Heart left ventricle (tissue), 16 donors: ENCODE measurements around the gene PPA2. TPM values are rescaled to one million over a fixed set of nuclear protein-coding genes. Genes with fewer than 3 reads are reported as not detected.
"Not testable (repeated sequence)": the region's sequence is repeated elsewhere in the genome, so short reads cannot be mapped to it uniquely, and the experiment has no call there.

Source experiments
- ATAC-seq, 4 donors: fragments of 200-7000 bp; cut with Tn5 transposase; one replicate each; pipeline ENCODE4 v1.9.1; 2020 to 2022; ENCODE audit warnings: moderate library complexity in 4 of 4, mild to moderate bottlenecking in 3 of 4, moderate number of reproducible peaks in 1 of 4
- DNase-seq, 5 donors: peaks; one replicate each; pipeline ENCODE4 v3.0.0-alpha.2; 2020
- H3K27ac ChIP-seq, 12 donors: fragments of 200-600 bp; sonication (generic) in 4 of 12; one replicate each; pipeline versions ENCODE4 v1.5.0 to v1.8.0; 2016 to 2022; ENCODE audit warnings: mild to moderate bottlenecking in 2 of 12
- H3K27me3 ChIP-seq, 9 donors: fragments of 200-600 bp; sonication (generic) in 2 of 9; one replicate each; pipeline versions ENCODE4 v1.5.1 to v1.8.0; 2016 to 2022; ENCODE audit warnings: mild to moderate bottlenecking in 3 of 9
- H3K36me3 ChIP-seq, 9 donors: fragments of 200-600 bp; sonication (generic) in 2 of 9; one replicate each; pipeline versions ENCODE4 v1.5.0 to v1.8.0; 2018 to 2022; ENCODE audit warnings: mild to moderate bottlenecking in 2 of 9
- H3K4me1 ChIP-seq, 12 donors: fragments of 200-600 bp; sonication (generic) in 4 of 12; one replicate each; pipeline versions ENCODE4 v1.5.0 to v1.8.0; 2016 to 2022; ENCODE audit warnings: mild to moderate bottlenecking in 3 of 12
- H3K4me3 ChIP-seq, 12 donors: fragments of 200-600 bp; sonication (generic) in 4 of 12; one replicate each; pipeline versions ENCODE4 v1.5.0 to v1.8.0; 2017 to 2022; ENCODE audit warnings: mild to moderate bottlenecking in 9 of 12, moderate library complexity in 4 of 12
- H3K9me3 ChIP-seq, 12 donors: fragments of 200-600 bp; sonication (generic) in 4 of 12; one replicate each; pipeline versions ENCODE4 v1.5.0 to v1.8.0; 2016 to 2022; ENCODE audit warnings: mild to moderate bottlenecking in 1 of 12
- POLR2A ChIP-seq, 2 donors: fragments of 450-650 bp; IDR thresholded peaks; one replicate each; pipeline ENCODE4 v1.6.1; 2017; ENCODE audit warnings: antibody characterized with exemption in 2 of 2, mild to moderate bottlenecking in 2 of 2, moderate library complexity in 2 of 2
- WGBS, 4 donors: extraction: QIAGEN DNeasy Blood & Tissue Kit in 2 of 4; methylation state at CpG; one replicate each; pipeline versions ENCODE4 v1.1.5 to v1.1.7; 2013 to 2018; 5-methylcytosine and 5-hydroxymethylcytosine counted together
- intact Hi-C, 10 donors: fragments of 100-400 bp; cut with DNase I; formaldehyde crosslinking; loops; one replicate each; pipeline versions ENCODE4 v1.11.1 to v1.14.2; 2022
- polyA plus RNA-seq, 2 donors: library from polyadenylated mRNA; stranded (reverse); fragments of 200-250 nt; gene quantifications; one replicate each; pipeline ENCODE4 v1.2.3, GENCODE V29; 2013
- total RNA-seq, 9 donors: library from RNA; depleted of rRNA in 2 of 9; stranded (reverse); fragments of >200 nt in 2 of 9; fragmentation: NEBNext Ultra II Directional in 3 of 9; extraction: Animal tissue kit (Norgen Biotek cat#: 25700) in 3 of 9; gene quantifications; one replicate each; pipeline versions ENCODE4 v1.1.0 to v1.2.4, GENCODE V29; 2016 to 2023
- TF ChIP-seq, protein P1 (sequence below), 12 donors: fragments of 200-600 bp; sonication (generic) in 4 of 12; IDR thresholded peaks; one replicate each; pipeline versions ENCODE4 v1.5.0 to v1.8.0; 2018 to 2022; ENCODE audit warnings: antibody characterized with exemption in 12 of 12, mild to moderate bottlenecking in 5 of 12
- donor health status: ischemic (EF 13 %, LVEDD 7.1; RV severe dilation, severe dysfunction).
- donor health status: healthy with polysubstance abuse.
- donor health status: DM: no; HTN: yes; CAD: no.
- donor health status: DM: no; HTN: no; CAD: no.
- donor health status: ischemic (EF 25% LVEDD 6.9; RV normal size, moderate dysfunction).
- donor health status: ischemic (EF 25% LVEDD 5.7; RV mildly dilated, moderate dysfunction).
- donor health status: healthy.
- donor health status: DM: yes; HTN: yes; CAD: no.
- donor health status: ischemic (EF 35%, LVEDD 5.7; RV mildly dilated, moderate dysfunction).
- donor health status: nonischemic (EF 11% LVEDD 7.7; RV severe dilation, severe dysfunction).
- donor health status: DM: yes; HTN: yes; CAD: no.
- donor health status: PGD.
- donor health status: ischemic (EF 29% LVEDD 5.4; RV normal size, mild dysfunction).
- donor health status: nonischemic (EF 23%, LVEDD 6.1; RV moderate dilation, normal function).

The PPA2 gene
- total and polyA plus RNA-seq, 11 donors: 64.1 to 178 (median 87.6) TPM

GRCh38 chr4:105461621-105462382 lies 12.1 kb downstream of the PPA2 start:
- Histone ChIP-seq H3K27ac (peak overlapping the region in 1 of 12 donors; percentile 47), H3K4me1 (peaks cover 0 to 25% (median 7%) of the 10 kb centered on the region in 12 donors), H3K9me3 (no peaks in the 10 kb centered on the region), H3K27me3 (no peaks in the 10 kb centered on the region), H3K4me3 (no peak overlapping the region), H3K36me3 (peaks cover 0 to 17% (median 4%) of the 10 kb centered on the region in 9 donors)
- intact Hi-C loops: no loop called here
- WGBS, 4 donors: 90 to 94% (median 91%) methylated on average over 6 of the region's 6 CpGs
- DNase-seq: no peak
- TF ChIP-seq, protein P1, sequence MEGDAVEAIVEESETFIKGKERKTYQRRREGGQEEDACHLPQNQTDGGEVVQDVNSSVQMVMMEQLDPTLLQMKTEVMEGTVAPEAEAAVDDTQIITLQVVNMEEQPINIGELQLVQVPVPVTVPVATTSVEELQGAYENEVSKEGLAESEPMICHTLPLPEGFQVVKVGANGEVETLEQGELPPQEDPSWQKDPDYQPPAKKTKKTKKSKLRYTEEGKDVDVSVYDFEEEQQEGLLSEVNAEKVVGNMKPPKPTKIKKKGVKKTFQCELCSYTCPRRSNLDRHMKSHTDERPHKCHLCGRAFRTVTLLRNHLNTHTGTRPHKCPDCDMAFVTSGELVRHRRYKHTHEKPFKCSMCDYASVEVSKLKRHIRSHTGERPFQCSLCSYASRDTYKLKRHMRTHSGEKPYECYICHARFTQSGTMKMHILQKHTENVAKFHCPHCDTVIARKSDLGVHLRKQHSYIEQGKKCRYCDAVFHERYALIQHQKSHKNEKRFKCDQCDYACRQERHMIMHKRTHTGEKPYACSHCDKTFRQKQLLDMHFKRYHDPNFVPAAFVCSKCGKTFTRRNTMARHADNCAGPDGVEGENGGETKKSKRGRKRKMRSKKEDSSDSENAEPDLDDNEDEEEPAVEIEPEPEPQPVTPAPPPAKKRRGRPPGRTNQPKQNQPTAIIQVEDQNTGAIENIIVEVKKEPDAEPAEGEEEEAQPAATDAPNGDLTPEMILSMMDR (IDR thresholded peaks at IDR 0.05): no peak
- no peak for TF ChIP-seq POLR2A (IDR thresholded peaks at IDR 0.05)
- ATAC-seq: no peak

- Histone ChIP-seq H3K27ac (peak overlapping the region in 1 of 12 donors; percentile 47), H3K4me3 (no peak overlapping the region), H3K4me1 (peaks cover 0 to 30% (median 9%) of the 10 kb centered on the region in 12 donors), H3K9me3 (no peaks in the 10 kb centered on the region), H3K27me3 (no peaks in the 10 kb centered on the region), H3K36me3 (peaks cover 0 to 11% (median 0%) of the 10 kb centered on the region in 9 donors)
- intact Hi-C loops: no loop called here
- no peak for DNase-seq
- no peak for TF ChIP-seq POLR2A (IDR thresholded peaks at IDR 0.05)
- TF ChIP-seq, protein P1 (IDR thresholded peaks at IDR 0.05): no peak
- 57 to 68% (median 63%) methylated on average over 8 of the region's 8 CpGs for WGBS, 4 donors
- peak in 3 of 4 donors; percentile 18 to 54 (median 41) for ATAC-seq
Measured at GRCh38 chr4:105461221-105461620, 12.6 kb downstream of the PPA2 start.

GRCh38 chr4:105460306-105460705 lies 13.6 kb downstream of the PPA2 start:
- H3K9me3 ChIP-seq: no peaks in the 10 kb centered on the region
- no peak for ATAC-seq
- TF ChIP-seq POLR2A (IDR thresholded peaks at IDR 0.05): no peak
- TF ChIP-seq, protein P1 (IDR thresholded peaks at IDR 0.05): no peak
- no peaks in the 10 kb centered on the region for H3K27me3 ChIP-seq
- intact Hi-C loops: no loop called here
- peaks cover 0 to 40% (median 13%) of the 10 kb centered on the region in 12 donors for H3K4me1 ChIP-seq
- no peak overlapping the region for H3K27ac ChIP-seq
- WGBS, 4 donors: 69 to 75% (median 70%) methylated on average over 2 of the region's 2 CpGs
- no peak overlapping the region for H3K4me3 ChIP-seq
- DNase-seq: no peak
- H3K36me3 ChIP-seq: peaks cover 0 to 7% (median 0%) of the 10 kb centered on the region in 9 donors

GRCh38 chr4:105458541-105458940 lies 15.3 kb downstream of the PPA2 start:
- ATAC-seq, H3K4me3 ChIP-seq, H3K27me3 ChIP-seq, DNase-seq, H3K9me3 ChIP-seq, H3K27ac ChIP-seq: not testable (repeated sequence)
- WGBS, 4 donors: 92 to 95% (median 93%) methylated on average over 11 of the region's 11 CpGs
- Histone ChIP-seq H3K36me3 (peaks cover 0 to 12% (median 0%) of the 10 kb centered on the region in 9 donors), H3K4me1 (peaks cover 0 to 46% (median 13%) of the 10 kb centered on the region in 12 donors)
- intact Hi-C loops: loop anchor here in 1 of 10 donors (10.0 kb wide), 1 partner anchor 64 kb away; no protein-coding TSS in a partner anchor
